IPS-18c (cell line): ENCODE measurements around the gene KIRREL3.
"Not testable (repeated sequence)": the region's sequence is repeated elsewhere in the genome, so short reads cannot be mapped to it uniquely, and the experiment has no call there.

ENCODE experiments used
- H3K4me3 ChIP-seq: 2 replicates; pipeline ENCODE4 v1.7.0; 2013; ENCODE audit warnings: low read depth, mild to moderate bottlenecking, low read length, moderate library complexity; ENCODE audit not compliant: insufficient read depth
- H3K9me3 ChIP-seq: one replicate; pipeline ENCODE4 v1.6.1; 2013; ENCODE audit warnings: mild to moderate bottlenecking, low read length, moderate library complexity; ENCODE audit not compliant: control insufficient read depth, insufficient read depth

KIRREL3 gene

GRCh38 chr11:126407682-126408288, 592.8 kb downstream of the KIRREL3 start:
- H3K4me3 ChIP-seq: no peak overlapping the region

GRCh38 chr11:126407101-126407521, 593.5 kb downstream of the KIRREL3 start:
- no peaks in the 10 kb centered on the region for H3K9me3 ChIP-seq
- H3K4me3 ChIP-seq: no peak overlapping the region

More at GRCh38 chr11:126407682-126408288, 592.8 kb downstream of the KIRREL3 start:
- H3K9me3 ChIP-seq: no peaks in the 10 kb centered on the region

GRCh38 chr11:126406368-126406767, 594.2 kb downstream of the KIRREL3 start:
- H3K4me3 ChIP-seq: no peak overlapping the region
- H3K9me3 ChIP-seq: no peaks in the 10 kb centered on the region

GRCh38 chr11:126405906-126406305, 594.7 kb downstream of the KIRREL3 start:
- H3K4me3 ChIP-seq: no peak overlapping the region
- H3K9me3 ChIP-seq: no peaks in the 10 kb centered on the region

GRCh38 chr11:126405374-126405773, 595.2 kb downstream of the KIRREL3 start:
- Histone ChIP-seq H3K4me3 (no peak overlapping the region), H3K9me3 (no peaks in the 10 kb centered on the region)

GRCh38 chr11:126404367-126404766, 596.2 kb downstream of the KIRREL3 start:
- Histone ChIP-seq H3K9me3 (peaks cover 2% of the 10 kb centered on the region), H3K4me3 (no peak overlapping the region)

GRCh38 chr11:126403658-126404057, 596.9 kb downstream of the KIRREL3 start:
- H3K9me3 ChIP-seq: peaks cover 2% of the 10 kb centered on the region
- no peak overlapping the region; the same call in 1 of the 2 replicates for H3K4me3 ChIP-seq

- Histone ChIP-seq H3K9me3 (peaks cover 2% of the 10 kb centered on the region), H3K4me3 (no peak overlapping the region; the same call in 1 of the 2 replicates)
Observed at GRCh38 chr11:126403022-126403581, 597.5 kb downstream of the KIRREL3 start.

- Histone ChIP-seq H3K4me3 (no peak overlapping the region), H3K9me3 (peaks cover 2% of the 10 kb centered on the region)
Observed at GRCh38 chr11:126400479-126400878, 600.1 kb downstream of the KIRREL3 start.

GRCh38 chr11:126400019-126400418, 600.6 kb downstream of the KIRREL3 start:
- Histone ChIP-seq H3K4me3 (no peak overlapping the region), H3K9me3 (peaks cover 2% of the 10 kb centered on the region)

GRCh38 chr11:126398721-126399120, 601.8 kb downstream of the KIRREL3 start:
- Histone ChIP-seq H3K4me3 (no peak overlapping the region), H3K9me3 (peaks cover 2% of the 10 kb centered on the region)

- H3K9me3 ChIP-seq: peaks cover 2% of the 10 kb centered on the region
Observed at GRCh38 chr11:126398296-126398695, 602.3 kb downstream of the KIRREL3 start.

GRCh38 chr11:126396965-126397364, 603.6 kb downstream of the KIRREL3 start:
- Histone ChIP-seq H3K9me3 (peaks cover 2% of the 10 kb centered on the region), H3K4me3 (no peak overlapping the region)

More at GRCh38 chr11:126398296-126398695, 602.3 kb downstream of the KIRREL3 start:
- H3K4me3 ChIP-seq: no peak overlapping the region

- not testable (repeated sequence) for H3K4me3 ChIP-seq, H3K9me3 ChIP-seq
Observed at GRCh38 chr11:126396266-126396665, 604.3 kb downstream of the KIRREL3 start.

GRCh38 chr11:126395784-126396183, 604.8 kb downstream of the KIRREL3 start:
- H3K9me3 ChIP-seq, H3K4me3 ChIP-seq: not testable (repeated sequence)

GRCh38 chr11:126394634-126395072, 605.9 kb downstream of the KIRREL3 start:
- H3K9me3 ChIP-seq, H3K4me3 ChIP-seq: not testable (repeated sequence)

GRCh38 chr11:126394036-126394435, 606.5 kb downstream of the KIRREL3 start:
- H3K9me3 ChIP-seq: no peaks in the 10 kb centered on the region
- no peak overlapping the region for H3K4me3 ChIP-seq

- H3K4me3 ChIP-seq: no peak overlapping the region
- H3K9me3 ChIP-seq: no peaks in the 10 kb centered on the region
Observed at GRCh38 chr11:126393143-126393542, 607.4 kb downstream of the KIRREL3 start.

- H3K4me3 ChIP-seq: no peak overlapping the region
- no peaks in the 10 kb centered on the region for H3K9me3 ChIP-seq
Observed at GRCh38 chr11:126392633-126393013, 607.9 kb downstream of the KIRREL3 start.
